ENCODE results near the gene TCFL5. TPM values are rescaled to one million over a fixed set of nuclear protein-coding genes. Genes with fewer than 3 reads are reported as not detected.

Gene TCFL5
- total RNA-seq, 1 donor from 2014 or later = 5.7 TPM

GRCh38 chr20:62900052-62900691 is 38.5 kb upstream of the TCFL5 start:
- no peak for DNase-seq (ENCODE audit: low read depth)
- TF ChIP-seq CTCF (conservative IDR thresholded peaks at IDR 0.05; ENCODE audit: low read depth, low read length) = peak; percentile 56
- H3K4me3 ChIP-seq (ENCODE audit: low read depth, low read length) = no peak overlapping the region

GRCh38 chr20:62899633-62900051 is 38.0 kb upstream of the TCFL5 start:
- TF ChIP-seq CTCF (conservative IDR thresholded peaks at IDR 0.05; ENCODE audit: low read depth, low read length) = no peak
- H3K4me3 ChIP-seq (ENCODE audit: low read depth, low read length) = no peak overlapping the region
- DNase-seq (ENCODE audit: low read depth) = no peak

GRCh38 chr20:62898970-62899632 is 37.5 kb upstream of the TCFL5 start:
- no peak for TF ChIP-seq CTCF (conservative IDR thresholded peaks at IDR 0.05; ENCODE audit: low read depth, low read length)
- DNase-seq (ENCODE audit: low read depth) = no peak
- no peak overlapping the region for H3K4me3 ChIP-seq (ENCODE audit: low read depth, low read length)

- DNase-seq (ENCODE audit: low read depth) = no peak
- no peak for TF ChIP-seq CTCF (conservative IDR thresholded peaks at IDR 0.05; ENCODE audit: low read depth, low read length)
These were observed 36.7 kb upstream of the TCFL5 start for GRCh38 chr20:62898093-62898964.

GRCh38 chr20:62897666-62898065 is 36.0 kb upstream of the TCFL5 start:
- H3K4me3 ChIP-seq (ENCODE audit: low read depth, low read length) = no peak overlapping the region
- no peak for DNase-seq (ENCODE audit: low read depth)
- TF ChIP-seq CTCF (conservative IDR thresholded peaks at IDR 0.05; ENCODE audit: low read depth, low read length) = no peak

More at GRCh38 chr20:62898093-62898964, 36.7 kb upstream of the TCFL5 start:
- H3K4me3 ChIP-seq (ENCODE audit: low read depth, low read length) = no peak overlapping the region

GRCh38 chr20:62896526-62896925 is 34.9 kb upstream of the TCFL5 start:
- TF ChIP-seq CTCF (conservative IDR thresholded peaks at IDR 0.05; ENCODE audit: low read depth, low read length) = no peak
- no peak for DNase-seq (ENCODE audit: low read depth)
- no peak overlapping the region for H3K4me3 ChIP-seq (ENCODE audit: low read depth, low read length)
